Ramos (cell line): ENCODE measurements around the gene NEURL4.
"Not testable (repeated sequence)": the region's sequence is repeated elsewhere in the genome, so short reads cannot be mapped to it uniquely, and the experiment has no call there.

Source experiments
- in situ Hi-C: fragments of 300-500 bp; cut with MboI; formaldehyde crosslinking; loops from one replicate; pipeline ENCODE4 v1.14.3; 2022; ENCODE audit warnings: low sequenced_read_pairs; ENCODE audit not compliant: unreplicated experiment

NEURL4 gene

GRCh38 chr17:7328840-7329373 lies at the start of gene NEURL4:
TSS of gene NEURL4 (minus strand) at chr17:7329335. CDS start at chr17:7329312, 23 bp downstream.
- in situ Hi-C loops, result no loop called here

GRCh38 chr17:7374353-7374752 lies 45.2 kb upstream of the NEURL4 start:
- in situ Hi-C loops, result no loop called here

- in situ Hi-C loops, result no loop called here
Observed at GRCh38 chr17:7370853-7371252, 41.7 kb upstream of the NEURL4 start.

GRCh38 chr17:7369825-7370224 lies 40.7 kb upstream of the NEURL4 start:
- in situ Hi-C loops, result no loop called here

GRCh38 chr17:7368599-7368994 lies 39.5 kb upstream of the NEURL4 start:
- in situ Hi-C loops, result not testable (repeated sequence)

GRCh38 chr17:7367918-7368598 lies 38.9 kb upstream of the NEURL4 start:
- in situ Hi-C loops, result no loop called here

GRCh38 chr17:7367083-7367482 lies 37.9 kb upstream of the NEURL4 start:
- in situ Hi-C loops, result no loop called here

GRCh38 chr17:7365963-7366362 lies 36.8 kb upstream of the NEURL4 start:
- in situ Hi-C loops, result not testable (repeated sequence)

GRCh38 chr17:7363311-7363710 lies 34.2 kb upstream of the NEURL4 start:
- in situ Hi-C loops, result no loop called here

GRCh38 chr17:7361906-7362305 lies 32.8 kb upstream of the NEURL4 start:
- in situ Hi-C loops, result no loop called here

GRCh38 chr17:7357381-7357780 lies 28.2 kb upstream of the NEURL4 start:
- in situ Hi-C loops, result no loop called here

GRCh38 chr17:7356756-7357155 lies 27.6 kb upstream of the NEURL4 start:
- in situ Hi-C loops, result no loop called here

GRCh38 chr17:7356072-7356549 lies 27.0 kb upstream of the NEURL4 start:
- in situ Hi-C loops, result no loop called here

GRCh38 chr17:7355573-7355972 lies 26.4 kb upstream of the NEURL4 start:
- in situ Hi-C loops, result no loop called here

GRCh38 chr17:7355053-7355452 lies 25.9 kb upstream of the NEURL4 start, which contains the start of gene TMEM95:
TSS of gene TMEM95 (plus strand) at chr17:7355156. CDS start at chr17:7355205, 49 bp downstream.
- in situ Hi-C loops, result no loop called here

GRCh38 chr17:7354262-7354843 lies 25.2 kb upstream of the NEURL4 start:
- in situ Hi-C loops, result no loop called here

GRCh38 chr17:7352910-7353635 lies 23.9 kb upstream of the NEURL4 start:
- in situ Hi-C loops, result no loop called here

- in situ Hi-C loops, result no loop called here
Observed at GRCh38 chr17:7352503-7352889, 23.4 kb upstream of the NEURL4 start.

- in situ Hi-C loops, result no loop called here
Observed at GRCh38 chr17:7351665-7352502, 22.7 kb upstream of the NEURL4 start, which contains the start of gene KCTD11. TSS of gene KCTD11 (plus strand) at chr17:7352162.
